Panc1 (cell line): Measurements from ENCODE around the gene NFIB. TPM values are rescaled to one million over a fixed set of nuclear protein-coding genes. Genes with fewer than 3 reads are reported as not detected.

Source experiments
- ATAC-seq: fragments of 200-7000 bp; cut with Tn5 transposase; 2 replicates; pipeline ENCODE4 v1.9.1; 2020; ENCODE audit warnings: mild to moderate bottlenecking, moderate library complexity
- BruUV-seq: library from RNA; stranded (reverse); fragments of 400-500 nt; replicated peaks from 2 replicates; lab custom pipeline; 2021; lab: Mats Ljungman, UMichigan
- CTCF ChIA-PET: fragments of 300-600 bp; sonication (Branson Sonifier 250); formaldehyde crosslinking; loops from one replicate; lab custom pipeline; 2022; ENCODE audit warnings: antibody characterized with exemption; lab: Charles Lee
- POLR2A ChIA-PET: fragments of 300-600 bp; sonication (Branson Sonifier 250); formaldehyde crosslinking; loops from one replicate; lab custom pipeline; 2022; ENCODE audit warnings: antibody characterized with exemption; lab: Charles Lee
- DNase-seq: peaks from one replicate; pipeline ENCODE4 v3.0.0-alpha.2; 2010; ENCODE audit warnings: low read depth, low spot score
- H3K27ac ChIP-seq: 2 replicates; pipeline ENCODE4 v1.5.1; 2011; ENCODE audit warnings: mild to moderate bottlenecking, low read length, inconsistent platforms
- H3K27me3 ChIP-seq: fragments of 200-500 bp; sonication (Bioruptor generic); 2 replicates; pipeline ENCODE4 v1.6.0; 2014; ENCODE audit warnings: low read length, inconsistent platforms; ENCODE audit not compliant: control insufficient read depth, insufficient read depth
- H3K36me3 ChIP-seq: fragments of 200-500 bp; sonication (Bioruptor generic); 2 replicates; pipeline ENCODE4 v1.5.1; 2014; ENCODE audit warnings: inconsistent platforms, mild to moderate bottlenecking, low read length, moderate library complexity; ENCODE audit not compliant: control insufficient read depth, insufficient read depth
- H3K4me1 ChIP-seq: 2 replicates; pipeline ENCODE4 v1.5.1; 2011; ENCODE audit warnings: inconsistent platforms, mild to moderate bottlenecking, low read length, moderate library complexity; ENCODE audit not compliant: control insufficient read depth, insufficient read depth
- H3K4me3 ChIP-seq, 2 experiments: 2 replicates each; pipeline ENCODE4 v1.5.1; 2011 to 2012; ENCODE audit warnings: low read depth in 2 of 2, low read length in 2 of 2, mild to moderate bottlenecking in 2 of 2, inconsistent platforms in 1 of 2, moderate library complexity in 1 of 2
- H3K9me3 ChIP-seq: fragments of 200-500 bp; sonication (Bioruptor generic); 2 replicates; pipeline ENCODE4 v1.5.1; 2014; ENCODE audit warnings: low read depth, mild to moderate bottlenecking, inconsistent platforms, low read length, moderate library complexity; ENCODE audit not compliant: control insufficient read depth, insufficient read depth
- POLR2AphosphoS5 ChIP-seq: IDR thresholded peaks from 2 replicates; pipeline ENCODE4 v1.6.1; 2012; ENCODE audit warnings: mild to moderate bottlenecking, low read depth, low read length, moderate library complexity
- SIN3A ChIP-seq: IDR thresholded peaks from 2 replicates; pipeline ENCODE4 v1.6.1; 2012; ENCODE audit warnings: low read depth, mild to moderate bottlenecking, low read length, moderate library complexity, borderline replicate concordance; ENCODE audit not compliant: insufficient read depth
- TCF7L2 ChIP-seq: IDR thresholded peaks from 2 replicates; pipeline ENCODE4 v1.6.1; 2011; ENCODE audit warnings: mild to moderate bottlenecking, low read depth, low read length, inconsistent platforms
- in situ Hi-C: cut with HindIII; loops from 2 replicates; pipeline ENCODE4 v1.10.0; 2016; ENCODE audit warnings: low sequenced_read_pairs, low pct_unique_long_range_greater_than_20kb
- intact Hi-C: fragments of 100-400 bp; cut with micrococcal nuclease; formaldehyde crosslinking; loops from one replicate; pipeline ENCODE4 v1.10.0; 2022; ENCODE audit not compliant: unreplicated experiment
- total RNA-seq: library from RNA; stranded (reverse); gene quantifications from one replicate; pipeline ENCODE4 v1.2.1, GENCODE V29; 2021; ENCODE audit not compliant: unreplicated experiment
- TF ChIP-seq, protein P1 (sequence below), 2 experiments: IDR thresholded peaks; 2 replicates each; pipeline ENCODE4 v1.6.1; 2011 to 2012; ENCODE audit warnings: low read depth in 2 of 2, control low read depth in 1 of 2, low read length in 1 of 2, mild to moderate bottlenecking in 1 of 2, moderate library complexity in 1 of 2; ENCODE audit not compliant: insufficient read depth in 1 of 2
- TF ChIP-seq, protein P2 (sequence below): fragments of 450-650 bp; IDR thresholded peaks from 2 replicates; pipeline ENCODE4 v1.5.1; 2017; ENCODE audit warnings: mild to moderate bottlenecking

NFIB gene
- total RNA-seq, 1 experiment from 2014 or later = 26.7 TPM

DNA sequence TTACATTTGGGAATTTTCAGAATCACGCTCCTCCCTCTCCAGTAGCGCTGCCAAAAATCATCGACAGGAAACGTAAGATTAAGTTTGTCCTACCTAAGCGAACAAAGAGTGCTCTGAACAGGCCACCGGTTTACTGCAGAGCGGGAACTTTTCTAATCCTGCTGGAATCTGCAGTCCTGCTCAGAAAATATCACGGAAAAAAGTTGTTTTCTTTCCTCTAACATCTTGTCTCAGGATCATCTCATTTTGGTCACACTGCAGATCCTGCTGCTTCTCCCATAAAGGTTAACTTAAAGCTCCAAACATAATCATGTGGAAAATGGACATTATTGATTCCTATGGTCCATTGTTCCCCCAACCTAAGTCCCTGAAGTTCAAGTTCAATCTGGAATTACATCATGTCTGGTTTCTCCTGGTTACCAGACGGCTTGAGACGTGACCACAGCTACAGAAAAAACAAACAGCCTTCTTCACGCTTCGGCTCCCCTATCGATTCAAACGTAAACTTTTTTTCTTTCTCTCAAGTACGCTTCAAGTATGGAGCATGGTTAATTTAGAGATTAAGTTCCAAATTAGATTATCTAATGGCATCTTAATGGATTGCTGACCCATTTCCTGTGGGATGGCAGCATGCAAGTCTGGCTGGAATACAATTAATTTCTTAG, 217.6 kb downstream of the NFIB start:
- H3K4me3 ChIP-seq = peak overlapping the region; percentile 18 to 19; a peak in 3 of 4 replicates

DNA sequence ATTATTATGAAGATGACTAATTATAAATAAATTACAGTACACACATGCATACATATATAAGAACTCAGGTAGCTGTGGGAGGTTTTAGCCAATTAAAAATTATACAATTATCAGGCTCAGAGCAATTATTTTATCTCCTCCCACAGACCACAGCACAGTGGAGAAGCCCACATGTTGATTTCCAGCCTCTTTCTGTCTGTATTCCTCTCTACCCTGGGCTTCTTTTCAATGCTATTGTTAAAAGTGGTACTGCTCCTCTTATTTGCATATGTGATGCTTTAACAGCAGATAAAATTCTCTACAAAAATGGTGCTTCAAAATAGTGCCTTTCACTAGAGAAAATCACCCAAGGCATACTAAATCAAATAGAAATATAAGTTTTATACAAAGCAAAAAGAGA, 218.7 kb downstream of the NFIB start:
- DNase-seq (no peak), ATAC-seq (no peak)
- in situ Hi-C loops = no loop called here
- ChIA-PET CTCF (no interaction called here), POLR2A (no interaction called here)
- H3K36me3 ChIP-seq = no peaks in the 10 kb centered on the region
- H3K9me3 ChIP-seq = no peaks in the 10 kb centered on the region
- H3K27ac ChIP-seq = no peak overlapping the region
- no peak overlapping the region for H3K4me3 ChIP-seq
- intact Hi-C loops = no loop called here
- H3K27me3 ChIP-seq = no peaks in the 10 kb centered on the region
- no TSS peak for BruUV-seq
- TF ChIP-seq, protein P1, sequence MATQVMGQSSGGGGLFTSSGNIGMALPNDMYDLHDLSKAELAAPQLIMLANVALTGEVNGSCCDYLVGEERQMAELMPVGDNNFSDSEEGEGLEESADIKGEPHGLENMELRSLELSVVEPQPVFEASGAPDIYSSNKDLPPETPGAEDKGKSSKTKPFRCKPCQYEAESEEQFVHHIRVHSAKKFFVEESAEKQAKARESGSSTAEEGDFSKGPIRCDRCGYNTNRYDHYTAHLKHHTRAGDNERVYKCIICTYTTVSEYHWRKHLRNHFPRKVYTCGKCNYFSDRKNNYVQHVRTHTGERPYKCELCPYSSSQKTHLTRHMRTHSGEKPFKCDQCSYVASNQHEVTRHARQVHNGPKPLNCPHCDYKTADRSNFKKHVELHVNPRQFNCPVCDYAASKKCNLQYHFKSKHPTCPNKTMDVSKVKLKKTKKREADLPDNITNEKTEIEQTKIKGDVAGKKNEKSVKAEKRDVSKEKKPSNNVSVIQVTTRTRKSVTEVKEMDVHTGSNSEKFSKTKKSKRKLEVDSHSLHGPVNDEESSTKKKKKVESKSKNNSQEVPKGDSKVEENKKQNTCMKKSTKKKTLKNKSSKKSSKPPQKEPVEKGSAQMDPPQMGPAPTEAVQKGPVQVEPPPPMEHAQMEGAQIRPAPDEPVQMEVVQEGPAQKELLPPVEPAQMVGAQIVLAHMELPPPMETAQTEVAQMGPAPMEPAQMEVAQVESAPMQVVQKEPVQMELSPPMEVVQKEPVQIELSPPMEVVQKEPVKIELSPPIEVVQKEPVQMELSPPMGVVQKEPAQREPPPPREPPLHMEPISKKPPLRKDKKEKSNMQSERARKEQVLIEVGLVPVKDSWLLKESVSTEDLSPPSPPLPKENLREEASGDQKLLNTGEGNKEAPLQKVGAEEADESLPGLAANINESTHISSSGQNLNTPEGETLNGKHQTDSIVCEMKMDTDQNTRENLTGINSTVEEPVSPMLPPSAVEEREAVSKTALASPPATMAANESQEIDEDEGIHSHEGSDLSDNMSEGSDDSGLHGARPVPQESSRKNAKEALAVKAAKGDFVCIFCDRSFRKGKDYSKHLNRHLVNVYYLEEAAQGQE (IDR thresholded peaks at IDR 0.05; ENCODE audit: insufficient read depth in 1 of 2, low read depth in 2 of 2, low read length in 1 of 2) = no peak
- TF ChIP-seq TCF7L2 (no peak), SIN3A (no peak), POLR2AphosphoS5 (no peak)
- TF ChIP-seq, protein P2, sequence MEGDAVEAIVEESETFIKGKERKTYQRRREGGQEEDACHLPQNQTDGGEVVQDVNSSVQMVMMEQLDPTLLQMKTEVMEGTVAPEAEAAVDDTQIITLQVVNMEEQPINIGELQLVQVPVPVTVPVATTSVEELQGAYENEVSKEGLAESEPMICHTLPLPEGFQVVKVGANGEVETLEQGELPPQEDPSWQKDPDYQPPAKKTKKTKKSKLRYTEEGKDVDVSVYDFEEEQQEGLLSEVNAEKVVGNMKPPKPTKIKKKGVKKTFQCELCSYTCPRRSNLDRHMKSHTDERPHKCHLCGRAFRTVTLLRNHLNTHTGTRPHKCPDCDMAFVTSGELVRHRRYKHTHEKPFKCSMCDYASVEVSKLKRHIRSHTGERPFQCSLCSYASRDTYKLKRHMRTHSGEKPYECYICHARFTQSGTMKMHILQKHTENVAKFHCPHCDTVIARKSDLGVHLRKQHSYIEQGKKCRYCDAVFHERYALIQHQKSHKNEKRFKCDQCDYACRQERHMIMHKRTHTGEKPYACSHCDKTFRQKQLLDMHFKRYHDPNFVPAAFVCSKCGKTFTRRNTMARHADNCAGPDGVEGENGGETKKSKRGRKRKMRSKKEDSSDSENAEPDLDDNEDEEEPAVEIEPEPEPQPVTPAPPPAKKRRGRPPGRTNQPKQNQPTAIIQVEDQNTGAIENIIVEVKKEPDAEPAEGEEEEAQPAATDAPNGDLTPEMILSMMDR = no peak
- H3K4me1 ChIP-seq = peaks cover 9% of the 10 kb centered on the region

More for the DNA sequence above, 217.6 kb downstream of the NFIB start:
- in situ Hi-C loops (no loop called here), intact Hi-C loops (no loop called here)
- no TSS peak for BruUV-seq
- Histone ChIP-seq H3K27me3 (no peaks in the 10 kb centered on the region), H3K36me3 (no peaks in the 10 kb centered on the region), H3K9me3 (no peaks in the 10 kb centered on the region), H3K4me1 (peaks cover 9% of the 10 kb centered on the region), H3K27ac (peak overlapping the region; percentile 68)
- no peak for DNase-seq
- ChIA-PET CTCF (no interaction called here), POLR2A (no interaction called here)
- TF ChIP-seq SIN3A = no peak
- peak; percentile 68 for ATAC-seq

DNA sequence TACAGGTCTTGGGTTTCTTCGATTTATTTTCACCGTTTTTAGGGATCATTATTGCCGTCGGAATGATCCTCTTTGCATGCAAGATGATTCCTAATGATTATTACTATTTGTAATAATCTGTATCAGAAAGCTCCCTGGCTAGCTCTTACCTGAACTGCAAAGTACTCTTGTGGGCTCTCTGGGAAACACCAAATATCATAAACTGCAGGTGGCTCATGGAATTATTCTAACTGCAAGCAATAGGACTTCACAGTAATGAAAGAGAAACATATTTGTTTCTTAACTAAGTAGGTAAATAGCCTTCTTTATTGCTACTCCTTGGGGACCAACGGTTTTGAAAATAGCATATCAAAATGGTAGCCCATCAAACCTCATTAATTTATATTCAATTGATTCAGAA, 219.4 kb downstream of the NFIB start:
- H3K27ac ChIP-seq = no peak overlapping the region
- TF ChIP-seq, protein P1 (IDR thresholded peaks at IDR 0.05; ENCODE audit: insufficient read depth in 1 of 2, low read depth in 2 of 2, low read length in 1 of 2) = no peak
- TF ChIP-seq SIN3A = no peak
- no peaks in the 10 kb centered on the region for H3K27me3 ChIP-seq
- H3K4me3 ChIP-seq = no peak overlapping the region
- intact Hi-C loops (no loop called here), in situ Hi-C loops (no loop called here)
- ChIA-PET POLR2A (no interaction called here), CTCF (no interaction called here)
- no peaks in the 10 kb centered on the region for H3K36me3 ChIP-seq
- no peak for ATAC-seq
- BruUV-seq = no TSS peak
- DNase-seq = no peak
- peaks cover 9% of the 10 kb centered on the region for H3K4me1 ChIP-seq
- H3K9me3 ChIP-seq = no peaks in the 10 kb centered on the region
